Mucosa of descending colon (tissue), 3 donors: ENCODE results near the gene KRT37. TPM values are rescaled to one million over a fixed set of nuclear protein-coding genes. Genes with fewer than 3 reads are reported as not detected.

Experiments used
- ATAC-seq: fragments of 200-7000 bp; cut with Tn5 transposase; one replicate; pipeline ENCODE4 v1.9.1; 2020; ENCODE audit warnings: mild to moderate bottlenecking, moderate library complexity
- DNase-seq, 3 donors: peaks; one replicate each; pipeline ENCODE4 v3.0.0-alpha.2; 2020
- H3K36me3 ChIP-seq: fragments of 200-600 bp; one replicate; pipeline ENCODE4 v1.8.0; 2021; ENCODE audit warnings: low read depth, mild to moderate bottlenecking
- H3K4me1 ChIP-seq: fragments of 200-600 bp; one replicate; pipeline ENCODE4 v1.8.0; 2021; ENCODE audit warnings: low read depth, mild to moderate bottlenecking
- H3K4me3 ChIP-seq: fragments of 200-600 bp; one replicate; pipeline ENCODE4 v1.8.0; 2021; ENCODE audit warnings: mild to moderate bottlenecking
- H3K9me3 ChIP-seq: fragments of 200-600 bp; one replicate; pipeline ENCODE4 v1.8.0; 2021; ENCODE audit warnings: mild to moderate bottlenecking
- CTCF ChIP-seq: fragments of 200-600 bp; IDR thresholded peaks from one replicate; pipeline ENCODE4 v1.8.0; 2022; ENCODE audit warnings: antibody characterized with exemption, mild to moderate bottlenecking
- intact Hi-C, 2 donors: fragments of 100-400 bp; cut with DNase I in 1 of 2; cut with micrococcal nuclease in 1 of 2; formaldehyde crosslinking; loops; one replicate each; pipeline versions ENCODE4 v1.11.0 to v1.11.1; 2022; cut with DNase I, micrococcal nuclease
- long read RNA-seq, 2 donors: library from polyadenylated mRNA; unstranded; transcript quantifications; one replicate each; pipeline ENCODE4 v2.0.0, GENCODE V29; 2019 to 2021
- total RNA-seq, 3 donors: library from RNA; stranded (reverse); fragmentation: NEBNext Ultra II Directional in 2 of 3; extraction: Animal tissue kit (Norgen Biotek cat#: 25700) in 2 of 3; gene quantifications; one replicate each; pipeline versions ENCODE4 v1.2.1 to v1.2.4, GENCODE V29; 2021 to 2023
- donor health status: DM: no; HTN: no; CAD: no; lungs with moderate emphysema.
- donor health status: DM: no; HTN: no; CAD: no.
- donor health status: DM: no; HTN: yes; CAD: no.

KRT37 gene
- total RNA-seq: not detected
- long read RNA-seq, donor 1: 0 reads
- long read RNA-seq, donor 2: 0 reads

- DNase-seq: no peak
- TF ChIP-seq CTCF: no peak
- intact Hi-C loops: no loop called here
- H3K9me3 ChIP-seq: no peaks in the 10 kb centered on the region
- ATAC-seq: no peak
- H3K4me1 ChIP-seq: no peaks in the 10 kb centered on the region
- H3K4me3 ChIP-seq: no peak within 1 kb of the TSS
- H3K36me3 ChIP-seq: no peaks in the 10 kb centered on the region
These were observed at the start of gene KRT37 for GRCh38 chr17:41424111-41424635. KRT37 (minus strand) TSS chr17:41424585; CDS start chr17:41424523, 62 bp downstream.

GRCh38 chr17:41468346-41468745 lies 44.0 kb upstream of the KRT37 start:
- no peak for TF ChIP-seq CTCF
- no peaks in the 10 kb centered on the region for H3K36me3 ChIP-seq
- H3K4me1 ChIP-seq: no peaks in the 10 kb centered on the region
- no peak for DNase-seq
- no peak for ATAC-seq
- no peak overlapping the region for H3K4me3 ChIP-seq
- no peaks in the 10 kb centered on the region for H3K9me3 ChIP-seq
- intact Hi-C loops: no loop called here

- DNase-seq: no peak
- no peak for TF ChIP-seq CTCF
- no peak for ATAC-seq
These were observed 43.2 kb upstream of the KRT37 start for GRCh38 chr17:41467561-41467960.

GRCh38 chr17:41466988-41467387 lies 42.6 kb upstream of the KRT37 start, which contains the start of gene KRT32:
KRT32 (minus strand) TSS chr17:41467386; CDS start chr17:41467325, 61 bp downstream.
- ATAC-seq: no peak
- intact Hi-C loops: no loop called here
- Histone ChIP-seq H3K9me3 (no peaks in the 10 kb centered on the region), H3K4me3 (no peak within 1 kb of the TSS), H3K36me3 (no peaks in the 10 kb centered on the region), H3K4me1 (no peaks in the 10 kb centered on the region)
- TF ChIP-seq CTCF: no peak
- DNase-seq: no peak

More at GRCh38 chr17:41467561-41467960, 43.2 kb upstream of the KRT37 start:
- H3K36me3 ChIP-seq: no peaks in the 10 kb centered on the region
- no peaks in the 10 kb centered on the region for H3K4me1 ChIP-seq
- intact Hi-C loops: no loop called here
- no peak overlapping the region for H3K4me3 ChIP-seq
- H3K9me3 ChIP-seq: no peaks in the 10 kb centered on the region

- no peak for DNase-seq
These were observed 40.3 kb upstream of the KRT37 start for GRCh38 chr17:41464682-41465081.

More at GRCh38 chr17:41464682-41465081, 40.3 kb upstream of the KRT37 start:
- no peak for ATAC-seq
- Histone ChIP-seq H3K4me3 (no peak overlapping the region), H3K36me3 (no peaks in the 10 kb centered on the region), H3K9me3 (no peaks in the 10 kb centered on the region), H3K4me1 (no peaks in the 10 kb centered on the region)
- intact Hi-C loops: no loop called here
- no peak for TF ChIP-seq CTCF
